GM13977 (cell line): Measurements from ENCODE around the gene HLA-E.
A peak's percentile ranks its signal among the peaks of the same experiment; 100 is the strongest.

Experiments
- DNase-seq: peaks from one replicate; pipeline ENCODE4 v3.0.0; 2012; ENCODE audit warnings: low spot score
- in situ Hi-C: fragments of 300-500 bp; cut with MboI; formaldehyde crosslinking; loops from one replicate; pipeline ENCODE4 v1.12.0; 2022; ENCODE audit warnings: low sequenced_read_pairs, low pct_unique_long_range_greater_than_20kb, mixed read lengths, inconsistent platforms; ENCODE audit not compliant: unreplicated experiment
- TF ChIP-seq, protein P1 (sequence below): IDR thresholded peaks from 2 replicates; pipeline ENCODE4 v1.5.1; 2012; ENCODE audit warnings: mild to moderate bottlenecking, control low read depth; ENCODE audit not compliant: insufficient read depth; ENCODE audit errors: extremely low read depth, missing control alignments

HLA-E gene

DNA sequence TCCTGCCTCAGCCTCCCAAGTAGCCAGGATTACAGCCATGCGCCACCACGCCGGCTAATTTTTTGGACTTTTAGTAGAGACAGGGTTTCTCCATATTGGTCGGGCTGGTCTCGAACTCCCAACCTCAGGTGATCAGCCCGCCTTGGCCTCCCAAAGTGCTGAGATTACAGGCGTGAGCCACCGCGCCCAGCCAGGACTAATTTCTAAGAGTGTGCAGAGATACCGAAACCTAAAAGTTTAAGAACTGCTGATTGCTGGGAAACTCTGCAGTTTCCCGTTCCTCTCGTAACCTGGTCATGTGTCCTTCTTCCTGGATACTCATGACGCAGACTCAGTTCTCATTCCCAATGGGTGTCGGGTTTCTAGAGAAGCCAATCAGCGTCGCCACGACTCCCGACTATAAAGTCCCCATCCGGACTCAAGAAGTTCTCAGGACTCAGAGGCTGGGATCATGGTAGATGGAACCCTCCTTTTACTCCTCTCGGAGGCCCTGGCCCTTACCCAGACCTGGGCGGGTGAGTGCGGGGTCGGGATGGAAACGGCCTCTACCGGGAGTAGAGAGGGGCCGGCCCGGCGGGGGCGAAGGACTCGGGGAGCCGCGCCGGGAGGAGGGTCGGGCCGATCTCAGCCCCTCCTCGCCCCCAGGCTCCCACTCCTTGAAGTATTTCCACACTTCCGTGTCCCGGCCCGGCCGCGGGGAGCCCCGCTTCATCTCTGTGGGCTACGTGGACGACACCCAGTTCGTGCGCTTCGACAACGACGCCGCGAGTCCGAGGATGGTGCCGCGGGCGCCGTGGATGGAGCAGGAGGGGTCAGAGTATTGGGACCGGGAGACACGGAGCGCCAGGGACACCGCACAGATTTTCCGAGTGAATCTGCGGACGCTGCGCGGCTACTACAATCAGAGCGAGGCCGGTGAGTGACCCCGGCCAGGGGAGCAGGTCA lies at the start of gene HLA-E:
Gene HLA-E, plus strand, starts transcription at position 429 of the 945 bp plus-strand sequence. Its CDS starts 23 bp downstream, at position 452.
- in situ Hi-C loops = loop anchor here (5.0 to 10.0 kb wide), 2 partner anchors 48 to 245 kb away; no protein-coding TSS in a partner anchor
- TF ChIP-seq, protein P1, sequence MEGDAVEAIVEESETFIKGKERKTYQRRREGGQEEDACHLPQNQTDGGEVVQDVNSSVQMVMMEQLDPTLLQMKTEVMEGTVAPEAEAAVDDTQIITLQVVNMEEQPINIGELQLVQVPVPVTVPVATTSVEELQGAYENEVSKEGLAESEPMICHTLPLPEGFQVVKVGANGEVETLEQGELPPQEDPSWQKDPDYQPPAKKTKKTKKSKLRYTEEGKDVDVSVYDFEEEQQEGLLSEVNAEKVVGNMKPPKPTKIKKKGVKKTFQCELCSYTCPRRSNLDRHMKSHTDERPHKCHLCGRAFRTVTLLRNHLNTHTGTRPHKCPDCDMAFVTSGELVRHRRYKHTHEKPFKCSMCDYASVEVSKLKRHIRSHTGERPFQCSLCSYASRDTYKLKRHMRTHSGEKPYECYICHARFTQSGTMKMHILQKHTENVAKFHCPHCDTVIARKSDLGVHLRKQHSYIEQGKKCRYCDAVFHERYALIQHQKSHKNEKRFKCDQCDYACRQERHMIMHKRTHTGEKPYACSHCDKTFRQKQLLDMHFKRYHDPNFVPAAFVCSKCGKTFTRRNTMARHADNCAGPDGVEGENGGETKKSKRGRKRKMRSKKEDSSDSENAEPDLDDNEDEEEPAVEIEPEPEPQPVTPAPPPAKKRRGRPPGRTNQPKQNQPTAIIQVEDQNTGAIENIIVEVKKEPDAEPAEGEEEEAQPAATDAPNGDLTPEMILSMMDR = no peak
- peak; percentile 93 for DNase-seq

DNA sequence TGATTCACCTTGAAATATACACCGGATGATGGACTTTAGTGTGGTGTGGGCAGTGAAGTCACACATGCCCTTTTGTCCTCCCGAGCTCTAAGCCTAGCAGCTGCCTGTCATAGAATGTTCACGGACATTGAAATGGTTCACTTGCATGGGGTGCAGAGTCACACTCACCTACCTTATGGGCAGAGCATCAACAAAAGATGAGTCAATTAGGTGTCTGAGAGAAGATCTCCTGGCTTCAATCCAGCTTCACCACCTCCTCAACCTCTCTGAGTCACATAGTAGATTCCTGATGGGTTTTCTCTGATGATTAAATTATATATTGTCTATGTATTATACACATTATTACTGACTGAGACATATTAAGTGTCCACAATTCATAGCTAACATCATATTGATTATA lies 48.1 kb upstream of the HLA-E start:
- in situ Hi-C loops = no loop called here
- TF ChIP-seq, protein P1 = no peak
- no peak for DNase-seq

DNA sequence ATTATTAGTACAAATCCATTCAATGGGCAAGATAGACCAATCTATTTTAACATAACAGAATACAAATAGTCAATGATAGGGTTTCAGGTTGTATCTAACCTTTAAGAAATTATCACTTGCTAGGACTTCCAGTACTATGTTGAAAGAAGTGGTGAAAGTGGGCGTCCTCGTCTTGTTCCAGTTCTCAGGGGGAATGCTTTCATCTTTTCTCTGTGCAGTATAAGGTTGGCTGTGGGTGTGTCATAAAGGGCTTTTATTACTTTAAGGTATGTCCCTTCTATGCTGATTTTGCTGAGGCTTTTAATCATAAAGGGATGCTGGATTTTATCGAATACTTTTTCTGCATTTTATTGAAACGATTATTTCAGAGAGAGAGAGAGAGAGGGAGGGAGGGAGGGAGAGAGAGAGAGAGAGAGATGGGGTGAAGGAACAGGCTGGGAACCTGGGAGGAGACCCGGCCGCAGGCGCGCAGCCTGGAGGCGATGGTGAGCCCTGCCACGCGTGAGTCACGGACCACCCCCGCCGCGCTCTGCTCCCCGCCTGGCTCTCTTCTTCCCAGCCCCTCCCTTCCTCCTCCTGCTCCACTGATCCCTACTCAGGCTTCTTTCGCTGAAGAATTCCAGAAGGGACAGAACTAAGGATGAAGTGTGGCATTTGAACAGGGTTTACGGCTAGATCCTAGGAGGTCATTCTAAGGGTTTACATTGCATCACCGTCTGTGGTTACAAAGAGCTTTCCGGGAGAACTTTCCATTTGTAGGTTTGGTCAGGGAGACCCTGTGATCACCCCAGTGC lies 45.5 kb upstream of the HLA-E start:
- in situ Hi-C loops = no loop called here
- TF ChIP-seq, protein P1 = no peak
- no peak for DNase-seq

DNA sequence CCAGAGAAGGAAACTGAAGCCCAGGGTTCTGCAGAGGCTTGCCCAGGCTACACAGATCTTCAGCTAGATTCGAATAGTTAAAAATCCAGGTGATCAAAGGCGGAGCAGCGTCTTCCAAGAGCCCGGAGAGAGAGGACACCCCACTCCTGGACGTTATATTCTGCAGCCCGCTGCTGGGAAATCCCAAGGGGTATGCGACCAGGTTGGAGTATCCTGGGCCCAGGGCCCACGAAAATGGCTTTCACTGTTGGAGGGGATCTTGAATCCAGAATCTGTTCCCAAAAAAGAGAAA lies 44.9 kb upstream of the HLA-E start:
- TF ChIP-seq, protein P1 = no peak
- DNase-seq = no peak
- in situ Hi-C loops = no loop called here

DNA sequence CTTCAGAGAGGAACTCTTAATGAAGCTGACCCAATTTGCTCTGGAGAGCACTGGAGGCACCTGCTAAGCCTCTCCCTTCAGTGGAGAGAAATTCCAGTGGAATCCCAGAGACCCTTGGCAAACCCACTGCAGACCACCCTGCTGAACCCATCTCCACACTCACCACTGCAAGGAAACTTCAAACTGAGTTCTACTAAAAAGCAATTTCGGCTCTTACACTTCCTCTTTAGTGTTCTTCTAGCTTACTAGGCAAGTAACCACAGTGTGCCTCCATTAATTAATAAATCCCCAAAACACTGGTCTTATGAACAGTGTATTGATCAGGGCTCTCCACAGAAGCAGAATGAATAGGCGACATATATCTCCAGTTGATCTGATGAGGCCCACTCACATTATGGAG lies 43.0 kb upstream of the HLA-E start:
- in situ Hi-C loops = no loop called here
- TF ChIP-seq, protein P1 = no peak
- DNase-seq = no peak

DNA sequence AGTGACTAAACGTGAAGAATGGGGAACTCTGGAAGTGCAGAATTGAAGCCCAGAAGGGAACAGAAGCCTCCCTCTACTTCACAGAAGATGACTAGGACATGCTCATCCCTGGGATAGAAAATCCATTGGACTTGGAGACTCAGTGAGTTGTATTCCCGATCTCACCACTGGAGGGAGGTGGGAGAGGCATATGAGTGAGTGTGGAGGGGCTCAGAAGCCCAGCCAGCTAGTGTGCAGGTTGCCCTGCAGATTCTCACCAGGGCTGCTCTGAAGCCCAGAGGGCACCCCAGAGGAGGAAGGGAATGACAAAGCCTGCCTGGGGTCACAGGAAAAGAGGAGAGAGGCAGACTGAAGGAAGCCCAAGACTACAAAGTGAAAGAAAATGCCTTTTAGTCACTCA lies 42.1 kb upstream of the HLA-E start:
- DNase-seq = no peak
- in situ Hi-C loops = no loop called here
- TF ChIP-seq, protein P1 = no peak
